GM12878 (cell line): ENCODE results near the gene KCNK1. TPM values are rescaled to one million over a fixed set of nuclear protein-coding genes. Genes with fewer than 3 reads are reported as not detected.

ENCODE experiments used
- ATAC-seq: fragments of 200-7000 bp; cut with Tn5 transposase; 3 replicates; pipeline ENCODE4 v1.9.1; 2020; ENCODE audit warnings: mild to moderate bottlenecking, moderate library complexity
- BruUV-seq: library from RNA; stranded (reverse); fragments of 400-500 nt; replicated peaks from 2 replicates; lab custom pipeline; 2021; lab: Mats Ljungman, UMichigan
- CTCF ChIA-PET: fragments of 300-600 bp; sonication (Branson Sonifier 250); formaldehyde crosslinking; extraction: SDS; loops from one replicate; lab custom pipeline; 2021; ENCODE audit warnings: inconsistent platforms; lab: Yijun Ruan, JAX
- POLR2A ChIA-PET: fragments of 350-600 bp; formaldehyde crosslinking; extraction: SDS; loops from one replicate; lab custom pipeline; 2021; ENCODE audit warnings: inconsistent platforms; lab: Charles Lee
- RAD21 ChIA-PET: fragments of 300-600 bp; sonication (Branson Sonifier 250); formaldehyde crosslinking; loops from one replicate; lab custom pipeline; 2023; ENCODE audit warnings: antibody characterized with exemption; ENCODE audit not compliant: unreplicated experiment; lab: Charles Lee
- SMC1A ChIA-PET: fragments of 300-600 bp; sonication (Branson Sonifier 250); formaldehyde crosslinking; loops from one replicate; lab custom pipeline; 2023; ENCODE audit not compliant: unreplicated experiment, uncharacterized antibody; lab: Charles Lee
- DNase-seq: peaks from one replicate; pipeline ENCODE4 v3.0.0-alpha.2; 2011; ENCODE audit warnings: low read depth, low spot score
- FAIRE-seq: peaks from 3 replicates; lab custom pipeline; 2011; peaks lifted over from hg19 to GRCh38; lab: Jason Lieb, UNC
- H2AFZ ChIP-seq: 2 replicates; pipeline ENCODE4 v1.6.0; 2011; ENCODE audit warnings: low read depth, low read length, control low read depth; ENCODE audit not compliant: control insufficient read depth
- H3K27ac ChIP-seq: 2 replicates; pipeline ENCODE4 v1.5.1; 2011; ENCODE audit warnings: control low read depth; ENCODE audit not compliant: control insufficient read depth, insufficient read depth
- H3K27me3 ChIP-seq, 2 experiments: replicated peaks in 1 of 2; 2 replicates each; pipeline versions ENCODE4 v1.6.0 to v1.6.1; 2011; ENCODE audit warnings: low read length in 1 of 2; ENCODE audit not compliant: control insufficient read depth in 2 of 2, insufficient read depth in 2 of 2
- H3K36me3 ChIP-seq, 2 experiments: 2 replicates each; pipeline ENCODE4 v1.5.1; 2011; ENCODE audit warnings: low read length in 1 of 2; ENCODE audit not compliant: control insufficient read depth in 2 of 2, insufficient read depth in 2 of 2
- H3K4me1 ChIP-seq: 2 replicates; pipeline ENCODE4 v1.6.1; 2011; ENCODE audit warnings: mild to moderate bottlenecking, low read length, moderate library complexity, mixed read lengths; ENCODE audit not compliant: control insufficient read depth, insufficient read depth
- H3K4me2 ChIP-seq: 2 replicates; pipeline ENCODE4 v1.6.0; 2011; ENCODE audit warnings: control low read depth; ENCODE audit not compliant: control insufficient read depth, insufficient read depth
- H3K4me3 ChIP-seq: fragments of 200-600 bp; sonication (generic); 2 replicates; pipeline ENCODE4 v1.5.1; 2016
- H3K79me2 ChIP-seq: 2 replicates; pipeline ENCODE4 v1.6.0; 2011; ENCODE audit warnings: low read length; ENCODE audit not compliant: control insufficient read depth, insufficient read depth
- H3K9ac ChIP-seq: 2 replicates; pipeline ENCODE4 v1.8.0; 2011; ENCODE audit warnings: low read length, control low read depth, mixed read lengths; ENCODE audit not compliant: control insufficient read depth, insufficient read depth
- H3K9me3 ChIP-seq: replicated peaks from 3 replicates; pipeline ENCODE4 v1.5.1; 2011; ENCODE audit warnings: mild to moderate bottlenecking, low read length; ENCODE audit not compliant: control insufficient read depth, insufficient read depth
- H4K20me1 ChIP-seq: 2 replicates; pipeline ENCODE4 v1.6.0; 2011; ENCODE audit not compliant: control insufficient read depth, insufficient read depth
- BRCA1 ChIP-seq: IDR thresholded peaks from 2 replicates; pipeline ENCODE4 v1.6.1; 2011; ENCODE audit warnings: low read depth, low read length, improper control_type of control experiment
- CUX1 ChIP-seq: IDR thresholded peaks from 2 replicates; pipeline ENCODE4 v1.6.1; 2012; ENCODE audit warnings: improper control_type of control experiment, low read depth, low read length; ENCODE audit not compliant: insufficient replicate concordance
- ESRRA ChIP-seq: IDR thresholded peaks from 2 replicates; pipeline ENCODE4 v1.6.1; 2012; ENCODE audit warnings: mild to moderate bottlenecking, low read length, improper control_type of control experiment
- FOXM1 ChIP-seq: IDR thresholded peaks from 2 replicates; pipeline ENCODE4 v1.6.1; 2012; ENCODE audit warnings: low read depth, mild to moderate bottlenecking, inconsistent platforms, low read length, moderate library complexity
- GATAD2B ChIP-seq: fragments of 450-650 bp; conservative IDR thresholded peaks from 2 replicates; pipeline ENCODE4 v1.6.1; 2017; ENCODE audit warnings: low read depth, mild to moderate bottlenecking, moderate library complexity
- MYC ChIP-seq: IDR thresholded peaks from 2 replicates; pipeline ENCODE4 v1.6.1; 2011; ENCODE audit warnings: mild to moderate bottlenecking, low read length, moderate library complexity, inconsistent platforms; ENCODE audit not compliant: insufficient read depth, insufficient replicate concordance, insufficient read length, severe bottlenecking
- NFXL1 ChIP-seq: fragments of 450-650 bp; IDR thresholded peaks from 2 replicates; pipeline ENCODE4 v1.6.1; 2017; ENCODE audit warnings: antibody characterized with exemption, mild to moderate bottlenecking, borderline replicate concordance
- RUNX3 ChIP-seq: IDR thresholded peaks from 2 replicates; pipeline ENCODE4 v1.6.1; 2012; ENCODE audit warnings: low read length, inconsistent platforms
- USF2 ChIP-seq: IDR thresholded peaks from 2 replicates; pipeline ENCODE4 v1.6.1; 2011; ENCODE audit warnings: low read depth, low read length, improper control_type of control experiment, borderline replicate concordance
- ZBTB11 ChIP-seq: fragments of 450-650 bp; formaldehyde crosslinking; IDR thresholded peaks from 2 replicates; pipeline ENCODE4 v1.5.0; 2022; ENCODE audit warnings: mild to moderate bottlenecking, missing genetic modification characterization
- WGBS: methylation state at CpG from one replicate; pipeline ENCODE4 v1.1.6; 2016; ENCODE audit warnings: low lambda C conversion rate; ENCODE audit not compliant: insufficient replicate concordance, insufficient coverage; ENCODE audit errors: missing lambda C conversion rate; 5-methylcytosine and 5-hydroxymethylcytosine counted together
- in situ Hi-C: fragments of 300-500 bp; cut with MboI; formaldehyde crosslinking; loops from 9 replicates; pipeline ENCODE4 v1.14.3; 2018; ENCODE audit warnings: mixed read lengths
- intact Hi-C: fragments of 100-400 bp; cut with micrococcal nuclease; formaldehyde crosslinking; loops from one replicate; pipeline ENCODE4 v1.14.2; 2022; ENCODE audit not compliant: unreplicated experiment
- polyA plus RNA-seq, 11 experiments: library from polyadenylated mRNA; depleted of rRNA in 4 of 11; unstranded in 6 of 11; stranded (reverse) in 5 of 11; fragments of >200 nt; fragmentation: Nextera tagmentation in 4 of 11; fragmentation: Illumina TruSeq in 1 of 11; extraction: Ambion mirVana in 4 of 11; extraction: Trizol in 1 of 11; gene quantifications; 1 replicate in 1 of 11; 2 replicates in 10 of 11; pipeline versions ENCODE4 v1.2.1 to v1.2.3, GENCODE V29; 2011 to 2016; ENCODE audit warnings: inconsistent platforms in 2 of 11, missing spikeins in 2 of 11, low read depth in 1 of 11
- total RNA-seq, 4 experiments: library from RNA; depleted of rRNA in 3 of 4; stranded (reverse); fragments of >200 nt in 3 of 4; fragmentation: Illumina TruSeq in 1 of 4; extraction: Trizol in 1 of 4; gene quantifications; 2 replicates each; pipeline versions ENCODE4 v1.2.1 to v1.2.3, GENCODE V29; 2013 to 2021

KCNK1 gene
- total and polyA plus RNA-seq, 10 of the 15 experiments (the other 5 are each of a cell fraction or from before 2014, with no cell fraction given): 9.4 to 27.6 (median 15.1) TPM

GRCh38 chr1:233566886-233567285, 47.0 kb upstream of the KCNK1 start:
- in situ Hi-C loops: no loop called here
- intact Hi-C loops: no loop called here
- FAIRE-seq: no peak
- Histone ChIP-seq H3K79me2 (no peaks in the 10 kb centered on the region), H3K36me3 (no peaks in the 10 kb centered on the region), H3K4me3 (no peak overlapping the region), H3K27ac (no peak overlapping the region), H4K20me1 (no peaks in the 10 kb centered on the region), H3K4me1 (no peaks in the 10 kb centered on the region), H3K9ac (no peak overlapping the region), H3K9me3 (no peaks in the 10 kb centered on the region; the same call in 2 of the 3 replicates), H2AFZ (no peak overlapping the region), H3K4me2 (no peak overlapping the region), H3K27me3 (no peaks in the 10 kb centered on the region)
- BruUV-seq: no TSS peak
- ChIA-PET CTCF (no interaction called here), POLR2A (no interaction called here), RAD21 (no interaction called here), SMC1A (no interaction called here)
- no peak for TF ChIP-seq FOXM1
- no peak for TF ChIP-seq CUX1
- TF ChIP-seq NFXL1: no peak
- no peak for TF ChIP-seq USF2
- TF ChIP-seq ESRRA: no peak
- no peak for TF ChIP-seq RUNX3
- TF ChIP-seq MYC: no peak
- no peak for TF ChIP-seq GATAD2B
- TF ChIP-seq BRCA1: no peak
- TF ChIP-seq ZBTB11 (CRISPR knock-in tag): no peak
- no peak for ATAC-seq
- DNase-seq: no peak
- 38% methylated on average over 2 of the region's 2 CpGs for WGBS
